Spleen (tissue), 11 donors: ENCODE measurements around the gene TMEM18. TPM values are rescaled to one million over a fixed set of nuclear protein-coding genes. Genes with fewer than 3 reads are reported as not detected.

Experiments used
- DNase-seq: peaks from one replicate; pipeline ENCODE4 v3.0.0-alpha.2; 2020
- H3K27ac ChIP-seq, 8 donors: fragments of 200-600 bp; sonication (generic) in 7 of 8; 1 replicate in 4 of 8; 2 replicates in 4 of 8; pipeline versions ENCODE4 v1.5.0 to v1.8.0; 2016 to 2021; ENCODE audit warnings: inconsistent platforms in 4 of 8, mild to moderate bottlenecking in 4 of 8, moderate library complexity in 1 of 8
- H3K27me3 ChIP-seq, 7 donors: fragments of 200-600 bp; sonication (generic) in 6 of 7; replicated peaks in 1 of 7; 1 replicate in 4 of 7; 2 replicates in 3 of 7; pipeline versions ENCODE4 v1.5.0 to v1.8.0; 2016 to 2021; ENCODE audit warnings: inconsistent platforms in 3 of 7, mild to moderate bottlenecking in 1 of 7
- H3K36me3 ChIP-seq, 6 donors: fragments of 200-600 bp; sonication (generic) in 5 of 6; 1 replicate in 4 of 6; 2 replicates in 2 of 6; pipeline versions ENCODE4 v1.5.0 to v1.8.0; 2016 to 2021; ENCODE audit warnings: inconsistent platforms in 2 of 6
- H3K4me1 ChIP-seq, 6 donors: fragments of 200-600 bp; sonication (generic) in 5 of 6; 1 replicate in 3 of 6; 2 replicates in 3 of 6; pipeline versions ENCODE4 v1.5.0 to v1.8.0; 2016 to 2021; ENCODE audit warnings: inconsistent platforms in 3 of 6
- H3K4me3 ChIP-seq, 8 donors: fragments of 200-600 bp; sonication (generic) in 7 of 8; 1 replicate in 4 of 8; 2 replicates in 4 of 8; pipeline versions ENCODE4 v1.5.0 to v1.8.0; 2016 to 2021; ENCODE audit warnings: inconsistent platforms in 4 of 8, mild to moderate bottlenecking in 4 of 8, moderate library complexity in 2 of 8
- H3K9me3 ChIP-seq, 8 donors: fragments of 200-600 bp; sonication (generic) in 7 of 8; 1 replicate in 4 of 8; 2 replicates in 4 of 8; pipeline versions ENCODE4 v1.5.0 to v1.8.0; 2016 to 2021; ENCODE audit warnings: inconsistent platforms in 4 of 8
- CTCF ChIP-seq, 11 experiments: fragments of 200-600 bp in 7 of 11; fragments of 450-650 bp in 4 of 11; sonication (generic) in 4 of 11; IDR thresholded peaks in 8 of 11; conservative IDR thresholded peaks in 3 of 11; 1 replicate in 7 of 11; 2 replicates in 4 of 11; pipeline versions ENCODE4 v1.4.0 to v1.8.0; 2016 to 2021; ENCODE audit warnings: antibody characterized with exemption in 11 of 11, inconsistent platforms in 4 of 11, mild to moderate bottlenecking in 1 of 11
- POLR2A ChIP-seq, 3 donors: fragments of 450-650 bp; IDR thresholded peaks; one replicate each; pipeline ENCODE4 v1.5.1; 2017; ENCODE audit warnings: antibody characterized with exemption in 3 of 3, mild to moderate bottlenecking in 1 of 3
- POLR2AphosphoS5 ChIP-seq, 3 donors: sonication (generic); formaldehyde crosslinking; IDR thresholded peaks; one replicate each; pipeline ENCODE4 v1.5.1; 2017; ENCODE audit warnings: antibody characterized with exemption in 3 of 3
- WGBS, 5 donors: extraction: QIAGEN DNeasy Blood & Tissue Kit in 3 of 5; methylation state at CpG; one replicate each; pipeline versions ENCODE4 v1.1.5 to v1.1.7; 2013 to 2018; 5-methylcytosine and 5-hydroxymethylcytosine counted together
- intact Hi-C: fragments of 100-400 bp; cut with DNase I; formaldehyde crosslinking; loops from one replicate; pipeline ENCODE4 v1.15.0; 2023; ENCODE audit warnings: low total_unique reads
- polyA plus RNA-seq, 3 donors: library from polyadenylated mRNA; stranded (reverse); fragments of 200-250 nt; gene quantifications; one replicate each; pipeline ENCODE4 v1.2.1, GENCODE V29; 2013
- total RNA-seq, 7 donors: library from RNA; depleted of rRNA in 3 of 7; stranded (reverse); fragments of >200 nt in 3 of 7; fragmentation: NEBNext Ultra II Directional in 4 of 7; extraction: Animal tissue kit (Norgen Biotek cat#: 25700) in 4 of 7; gene quantifications; one replicate each; pipeline versions ENCODE4 v1.1.0 to v1.2.1, GENCODE V29; 2016 to 2021
- donor health status: healthy with polysubstance abuse.
- donor health status: DM: no; HTN: no; CAD: no; lungs with moderate emphysema.
- donor health status: DM: no; HTN: no; CAD: no.
- donor health status: Bipolar disorder and iron deficiency.
- donor health status: healthy.
- donor health status: DM: no; HTN: no; CAD: no.
- donor health status: DM: yes; HTN: yes; CAD: no.

The TMEM18 gene
- total and polyA plus RNA-seq, 10 donors: 20.0 to 29.3 (median 22.6) TPM

- Histone ChIP-seq H3K36me3 (no peaks in the 10 kb centered on the region), H3K4me1 (peaks cover 0 to 12% (median 6%) of the 10 kb centered on the region in 6 donors), H3K27me3 (peaks cover 0 to 18% (median 9%) of the 10 kb centered on the region in 7 donors), H3K27ac (no peak overlapping the region), H3K9me3 (peaks cover 0 to 8% (median 0%) of the 10 kb centered on the region in 8 donors), H3K4me3 (no peak overlapping the region)
- no peak for TF ChIP-seq POLR2AphosphoS5 (IDR thresholded peaks at IDR 0.05)
- no peak for TF ChIP-seq CTCF (IDR thresholded peaks at IDR 0.05 in 8 of 11, conservative IDR thresholded peaks at IDR 0.05 in 3 of 11)
- no peak for TF ChIP-seq POLR2A (IDR thresholded peaks at IDR 0.05)
- DNase-seq: no peak
- intact Hi-C loops: no loop called here
Observed at GRCh38 chr2:632471-632870, 44.7 kb downstream of the TMEM18 start.

- WGBS, 5 donors: 90 to 98% (median 95%) methylated on average over 1 of the region's 1 CpG
- peaks cover 0 to 10% (median 8%) of the 10 kb centered on the region in 7 donors for H3K27me3 ChIP-seq
Observed at GRCh38 chr2:631741-632140, 45.5 kb downstream of the TMEM18 start.

GRCh38 chr2:630451-631320 is 46.5 kb downstream of the TMEM18 start:
- TF ChIP-seq CTCF (IDR thresholded peaks at IDR 0.05 in 8 of 11, conservative IDR thresholded peaks at IDR 0.05 in 3 of 11) (no peak), POLR2A (IDR thresholded peaks at IDR 0.05) (no peak), POLR2AphosphoS5 (IDR thresholded peaks at IDR 0.05) (no peak)

More at GRCh38 chr2:631741-632140, 45.5 kb downstream of the TMEM18 start:
- Histone ChIP-seq H3K4me1 (peaks cover 0 to 6% (median 4%) of the 10 kb centered on the region in 6 donors), H3K4me3 (no peak overlapping the region), H3K36me3 (no peaks in the 10 kb centered on the region), H3K27ac (no peak overlapping the region), H3K9me3 (peaks cover 0 to 8% (median 0%) of the 10 kb centered on the region in 8 donors)
- no peak for DNase-seq
- TF ChIP-seq CTCF (IDR thresholded peaks at IDR 0.05 in 8 of 11, conservative IDR thresholded peaks at IDR 0.05 in 3 of 11) (no peak), POLR2A (IDR thresholded peaks at IDR 0.05) (no peak), POLR2AphosphoS5 (IDR thresholded peaks at IDR 0.05) (no peak)
- intact Hi-C loops: no loop called here

GRCh38 chr2:629961-630360 is 47.2 kb downstream of the TMEM18 start:
- Histone ChIP-seq H3K4me1 (no peaks in the 10 kb centered on the region), H3K36me3 (no peaks in the 10 kb centered on the region), H3K4me3 (no peak overlapping the region), H3K9me3 (peaks cover 0 to 8% (median 0%) of the 10 kb centered on the region in 8 donors), H3K27ac (no peak overlapping the region), H3K27me3 (no peaks in the 10 kb centered on the region)
- 19 to 77% (median 36%) methylated on average over 2 of the region's 2 CpGs for WGBS, 5 donors
- no peak for DNase-seq
- intact Hi-C loops: no loop called here
- TF ChIP-seq POLR2A (IDR thresholded peaks at IDR 0.05) (no peak), CTCF (IDR thresholded peaks at IDR 0.05 in 8 of 11, conservative IDR thresholded peaks at IDR 0.05 in 3 of 11) (no peak), POLR2AphosphoS5 (IDR thresholded peaks at IDR 0.05) (no peak)

More at GRCh38 chr2:630451-631320, 46.5 kb downstream of the TMEM18 start:
- Histone ChIP-seq H3K9me3 (peaks cover 0 to 8% (median 0%) of the 10 kb centered on the region in 8 donors), H3K4me3 (no peak overlapping the region), H3K36me3 (no peaks in the 10 kb centered on the region), H3K4me1 (no peaks in the 10 kb centered on the region), H3K27me3 (no peaks in the 10 kb centered on the region), H3K27ac (no peak overlapping the region)
- WGBS, 5 donors: 0 to 41% (median 0%) methylated on average over 1 of the region's 1 CpG
- DNase-seq: no peak
- intact Hi-C loops: no loop called here
